Gastroesophageal sphincter (tissue), 3 donors: ENCODE results near the gene CFAP77.

Experiments
- CTCF ChIP-seq, 4 experiments: fragments of 200-600 bp in 2 of 4; fragments of 450-650 bp in 2 of 4; sonication (generic) in 1 of 4; IDR thresholded peaks; one replicate each; pipeline ENCODE4 v1.5.1; 2017 to 2019; ENCODE audit warnings: antibody characterized with exemption in 4 of 4, mild to moderate bottlenecking in 2 of 4, moderate library complexity in 2 of 4
- EP300 ChIP-seq: sonication (generic); formaldehyde crosslinking; IDR thresholded peaks from one replicate; pipeline ENCODE4 v1.6.1; 2017; ENCODE audit warnings: antibody characterized with exemption, mild to moderate bottlenecking
- POLR2A ChIP-seq, 2 donors: fragments of 450-650 bp; IDR thresholded peaks; one replicate each; pipeline ENCODE4 v1.6.1; 2017; ENCODE audit warnings: antibody characterized with exemption in 2 of 2, mild to moderate bottlenecking in 2 of 2, moderate library complexity in 1 of 2
- POLR2AphosphoS5 ChIP-seq: sonication (generic); formaldehyde crosslinking; IDR thresholded peaks from one replicate; pipeline ENCODE4 v1.6.1; 2017; ENCODE audit warnings: antibody characterized with exemption

GRCh38 chr9:132426639-132427414 is 16.8 kb downstream of the CFAP77 start:
- no peak for TF ChIP-seq CTCF (IDR thresholded peaks at IDR 0.05)
- TF ChIP-seq POLR2AphosphoS5, result no peak
- no peak for TF ChIP-seq POLR2A (IDR thresholded peaks at IDR 0.05)
- no peak for TF ChIP-seq EP300
